HEK293T (cell line): ENCODE data around the gene PDE6B.

Experiments
- CTCF ChIA-PET: fragments of 350-600 bp; formaldehyde crosslinking; extraction: SDS; loops from one replicate; lab custom pipeline; 2021; ENCODE audit warnings: antibody characterized with exemption, inconsistent platforms; lab: Yijun Ruan, JAX
- POLR2A ChIA-PET: fragments of 350-600 bp; formaldehyde crosslinking; extraction: SDS; loops from one replicate; lab custom pipeline; 2020; ENCODE audit warnings: antibody characterized with exemption, inconsistent platforms; lab: Yijun Ruan, JAX
- DNase-seq: peaks from one replicate; pipeline ENCODE4 v3.0.0; 2012; ENCODE audit warnings: mixed read lengths; ENCODE audit errors: extremely low spot score
- ARNT ChIP-seq: fragments of 450-650 bp; IDR thresholded peaks from 2 replicates; pipeline ENCODE4 v1.6.1; 2017; ENCODE audit warnings: mild to moderate bottlenecking
- BHLHE40 ChIP-seq: fragments of 450-650 bp; IDR thresholded peaks from 2 replicates; pipeline ENCODE4 v1.6.1; 2016; ENCODE audit warnings: mild to moderate bottlenecking, moderate library complexity, borderline replicate concordance
- CTBP1 ChIP-seq: fragments of 450-650 bp; IDR thresholded peaks from 2 replicates; pipeline ENCODE4 v1.6.1; 2016; ENCODE audit warnings: borderline replicate concordance
- ELF4 ChIP-seq: fragments of 450-650 bp; IDR thresholded peaks from 2 replicates; pipeline ENCODE4 v1.6.1; 2017; ENCODE audit warnings: antibody characterized with exemption
- FOXA1 ChIP-seq: fragments of 450-650 bp; IDR thresholded peaks from 2 replicates; pipeline ENCODE4 v1.6.1; 2016; ENCODE audit warnings: mild to moderate bottlenecking
- FOXK2 ChIP-seq: fragments of 450-650 bp; IDR thresholded peaks from 2 replicates; pipeline ENCODE4 v1.6.1; 2016; ENCODE audit warnings: mild to moderate bottlenecking
- FOXM1 ChIP-seq: fragments of 450-650 bp; IDR thresholded peaks from 2 replicates; pipeline ENCODE4 v1.6.1; 2017; ENCODE audit warnings: mild to moderate bottlenecking, borderline replicate concordance
- HDGF ChIP-seq: fragments of 450-650 bp; IDR thresholded peaks from 2 replicates; pipeline ENCODE4 v1.6.1; 2017; ENCODE audit warnings: antibody characterized with exemption, borderline replicate concordance
- L3MBTL2 ChIP-seq: fragments of 450-650 bp; conservative IDR thresholded peaks from 2 replicates; pipeline ENCODE4 v1.6.1; 2016; ENCODE audit warnings: mild to moderate bottlenecking
- LEF1 ChIP-seq: fragments of 450-650 bp; IDR thresholded peaks from 2 replicates; pipeline ENCODE4 v1.6.1; 2017; ENCODE audit warnings: mild to moderate bottlenecking, borderline replicate concordance
- NFRKB ChIP-seq: fragments of 450-650 bp; IDR thresholded peaks from 2 replicates; pipeline ENCODE4 v1.6.1; 2016; ENCODE audit warnings: mild to moderate bottlenecking, moderate library complexity
- SP1 ChIP-seq: fragments of 450-650 bp; IDR thresholded peaks from 2 replicates; pipeline ENCODE4 v1.6.1; 2017
- SUZ12 ChIP-seq: fragments of 450-650 bp; IDR thresholded peaks from 2 replicates; pipeline ENCODE4 v1.6.1; 2016; ENCODE audit warnings: mild to moderate bottlenecking
- TARDBP ChIP-seq: fragments of 450-650 bp; IDR thresholded peaks from 2 replicates; pipeline ENCODE4 v1.6.1; 2016
- ZNF384 ChIP-seq: fragments of 450-650 bp; IDR thresholded peaks from 2 replicates; pipeline ENCODE4 v1.6.1; 2016
- TF ChIP-seq, protein P1 (sequence below): fragments of 450-650 bp; IDR thresholded peaks from 2 replicates; pipeline ENCODE4 v1.6.1; 2016

PDE6B gene

DNA sequence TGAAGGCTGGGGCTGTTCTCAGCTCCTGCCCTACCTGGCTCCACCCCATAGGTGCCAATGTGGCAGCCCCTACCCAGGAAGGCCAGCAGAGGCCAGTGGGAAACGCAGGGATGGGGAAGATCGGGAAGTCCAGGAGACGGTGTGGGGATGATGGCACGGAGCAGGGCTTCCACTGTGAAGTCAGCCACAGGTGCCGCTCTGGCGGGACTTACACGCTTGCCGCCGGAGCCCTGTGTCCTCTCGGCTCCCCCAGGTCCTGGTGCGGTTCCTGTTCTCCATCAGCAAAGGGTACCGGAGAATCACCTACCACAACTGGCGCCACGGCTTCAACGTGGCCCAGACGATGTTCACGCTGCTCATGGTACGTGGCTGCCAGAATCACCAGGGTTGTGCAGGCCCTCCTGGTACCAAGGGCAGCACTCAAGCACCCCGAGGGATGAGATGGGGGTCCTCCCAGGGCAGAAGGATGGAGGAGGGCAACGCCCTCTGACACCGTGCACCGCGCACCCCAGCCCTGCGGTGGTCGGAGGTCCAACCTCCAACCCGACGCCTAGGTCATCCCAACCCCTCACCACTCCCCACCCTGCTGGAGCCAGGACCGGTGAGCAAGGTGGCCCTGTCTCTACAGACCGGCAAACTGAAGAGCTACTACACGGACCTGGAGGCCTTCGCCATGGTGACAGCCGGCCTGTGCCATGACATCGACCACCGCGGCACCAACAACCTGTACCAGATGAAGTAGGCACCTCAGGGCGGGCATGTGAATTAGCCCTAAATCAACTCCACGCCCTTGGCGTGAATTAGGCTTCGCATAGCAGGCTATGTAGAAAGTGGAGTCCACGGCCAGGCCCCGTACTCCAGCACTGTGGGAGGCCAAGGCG, 36.7 kb downstream of the PDE6B start:
- no peak for TF ChIP-seq ARNT
- TF ChIP-seq ZNF384 = no peak
- TF ChIP-seq LEF1 = no peak
- no peak for TF ChIP-seq CTBP1
- no peak for TF ChIP-seq SP1
- POLR2A ChIA-PET = no interaction called here
- no peak for DNase-seq
- CTCF ChIA-PET = interaction anchor here (0.6 kb wide), 1 partner anchor 55 kb away, joined by 4 read pairs; no protein-coding TSS in a partner anchor

DNA sequence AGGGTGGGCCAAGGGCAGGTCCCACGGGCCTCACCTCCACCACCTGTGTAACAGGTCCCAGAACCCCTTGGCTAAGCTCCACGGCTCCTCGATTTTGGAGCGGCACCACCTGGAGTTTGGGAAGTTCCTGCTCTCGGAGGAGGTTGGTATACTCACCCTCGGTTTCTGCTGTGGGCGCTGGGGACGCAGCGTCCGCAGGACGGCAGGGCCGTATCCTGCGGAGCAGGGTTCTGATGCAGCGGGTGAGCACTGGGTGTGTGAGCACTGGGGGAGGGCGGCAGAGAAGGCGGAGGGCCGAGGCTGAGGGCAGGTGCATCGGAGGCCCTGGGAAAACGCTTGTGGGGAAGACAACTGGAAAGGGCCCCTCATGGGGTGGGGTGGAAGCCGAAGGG, 37.7 kb downstream of the PDE6B start:
- no peak for TF ChIP-seq NFRKB
- TF ChIP-seq CTBP1 = no peak
- ChIA-PET POLR2A (no interaction called here), CTCF (no interaction called here)
- DNase-seq = no peak

DNA sequence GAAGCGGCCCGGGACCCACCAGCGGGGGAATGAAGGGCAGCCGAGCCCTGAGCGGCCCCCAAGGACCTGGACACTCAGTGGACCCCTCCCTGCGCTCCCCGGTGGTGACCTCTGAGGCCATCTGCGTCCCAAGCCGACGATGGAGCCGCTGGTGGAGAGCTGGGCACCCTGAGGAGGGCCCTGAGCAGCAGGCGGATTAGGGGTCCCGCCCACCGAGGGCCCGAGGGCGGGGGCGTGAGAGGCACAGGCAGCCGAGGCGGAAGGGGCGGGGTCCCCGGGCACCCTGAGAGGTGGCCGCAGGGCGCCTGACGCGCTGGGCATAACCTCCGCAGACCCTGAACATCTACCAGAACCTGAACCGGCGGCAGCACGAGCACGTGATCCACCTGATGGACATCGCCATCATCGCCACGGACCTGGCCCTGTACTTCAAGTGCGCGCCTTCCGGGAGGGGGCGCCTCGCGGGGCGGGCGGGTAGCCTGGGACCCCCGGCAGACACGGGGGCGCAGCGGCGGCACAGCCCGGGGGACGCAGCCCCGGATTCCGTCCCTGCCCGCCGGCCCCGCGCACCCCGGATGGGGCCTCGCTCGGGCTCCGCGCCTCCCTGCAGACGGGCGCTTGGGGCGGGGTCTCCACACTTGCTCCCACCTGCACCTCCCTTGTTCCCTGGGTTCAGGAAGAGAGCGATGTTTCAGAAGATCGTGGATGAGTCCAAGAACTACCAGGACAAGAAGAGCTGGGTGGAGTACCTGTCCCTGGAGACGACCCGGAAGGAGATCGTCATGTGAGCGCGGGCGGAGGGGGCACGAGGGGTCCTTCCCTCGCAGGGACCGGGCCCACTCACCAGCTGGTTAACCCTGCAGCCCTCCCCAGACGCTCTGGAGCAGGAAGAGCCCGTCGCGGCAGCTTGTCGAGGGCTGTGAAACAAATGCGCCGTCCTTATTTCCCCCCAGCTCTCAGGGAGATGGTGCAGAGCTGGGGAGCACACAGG, 38.4 kb downstream of the PDE6B start:
- no peak for DNase-seq
- CTCF ChIA-PET = no interaction called here
- TF ChIP-seq ZNF384 (no peak), SP1 (no peak), ARNT (no peak), FOXA1 (no peak), CTBP1 (no peak), NFRKB (no peak), LEF1 (no peak), ELF4 (no peak), TARDBP (no peak), FOXM1 (no peak), BHLHE40 (no peak), FOXK2 (no peak), L3MBTL2 (no peak), HDGF (no peak), SUZ12 (no peak)
- TF ChIP-seq, protein P1, sequence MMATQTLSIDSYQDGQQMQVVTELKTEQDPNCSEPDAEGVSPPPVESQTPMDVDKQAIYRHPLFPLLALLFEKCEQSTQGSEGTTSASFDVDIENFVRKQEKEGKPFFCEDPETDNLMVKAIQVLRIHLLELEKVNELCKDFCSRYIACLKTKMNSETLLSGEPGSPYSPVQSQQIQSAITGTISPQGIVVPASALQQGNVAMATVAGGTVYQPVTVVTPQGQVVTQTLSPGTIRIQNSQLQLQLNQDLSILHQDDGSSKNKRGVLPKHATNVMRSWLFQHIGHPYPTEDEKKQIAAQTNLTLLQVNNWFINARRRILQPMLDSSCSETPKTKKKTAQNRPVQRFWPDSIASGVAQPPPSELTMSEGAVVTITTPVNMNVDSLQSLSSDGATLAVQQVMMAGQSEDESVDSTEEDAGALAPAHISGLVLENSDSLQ = no peak
- POLR2A ChIA-PET = interaction anchor here (1.9 kb wide), 1 partner anchor 11 kb away, joined by 6 read pairs; the partner anchor contains the start of genes ATP5ME and MYL5

DNA sequence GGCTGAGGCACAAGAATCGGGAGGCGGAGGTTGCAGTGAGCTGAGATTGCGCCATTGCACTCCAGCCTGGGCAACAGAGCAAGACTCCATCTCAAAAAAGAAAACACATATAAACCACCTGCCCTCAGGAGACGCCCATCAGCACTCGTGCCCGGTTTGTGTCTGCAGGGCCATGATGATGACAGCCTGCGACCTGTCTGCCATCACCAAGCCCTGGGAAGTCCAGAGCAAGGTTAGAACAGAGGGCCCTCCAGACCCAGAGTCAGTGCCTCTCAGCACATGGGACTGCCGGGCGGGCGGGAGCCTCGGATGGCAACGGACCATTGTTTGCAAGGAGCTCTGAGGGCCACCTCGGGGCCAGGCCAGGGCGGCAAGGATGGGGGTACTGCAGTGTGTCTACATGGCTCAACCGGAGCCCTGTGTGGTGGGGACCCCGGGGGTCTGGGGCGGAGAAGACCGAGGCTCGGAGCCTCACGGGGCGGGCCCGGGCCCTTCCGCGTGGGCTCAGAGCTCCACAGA, 39.4 kb downstream of the PDE6B start:
- POLR2A ChIA-PET = interaction anchor here (1.9 kb wide), 1 partner anchor 10 kb away, joined by 6 read pairs; the partner anchor contains the start of genes ATP5ME and MYL5
- DNase-seq = no peak
- TF ChIP-seq ELF4 (no peak), TARDBP (no peak), FOXA1 (no peak), FOXK2 (no peak), HDGF (no peak), L3MBTL2 (no peak), LEF1 (no peak), FOXM1 (no peak), CTBP1 (no peak), NFRKB (no peak), ZNF384 (no peak), SP1 (no peak), ARNT (no peak), SUZ12 (no peak), BHLHE40 (no peak)
- TF ChIP-seq, protein P1 = no peak
- CTCF ChIA-PET = no interaction called here

DNA sequence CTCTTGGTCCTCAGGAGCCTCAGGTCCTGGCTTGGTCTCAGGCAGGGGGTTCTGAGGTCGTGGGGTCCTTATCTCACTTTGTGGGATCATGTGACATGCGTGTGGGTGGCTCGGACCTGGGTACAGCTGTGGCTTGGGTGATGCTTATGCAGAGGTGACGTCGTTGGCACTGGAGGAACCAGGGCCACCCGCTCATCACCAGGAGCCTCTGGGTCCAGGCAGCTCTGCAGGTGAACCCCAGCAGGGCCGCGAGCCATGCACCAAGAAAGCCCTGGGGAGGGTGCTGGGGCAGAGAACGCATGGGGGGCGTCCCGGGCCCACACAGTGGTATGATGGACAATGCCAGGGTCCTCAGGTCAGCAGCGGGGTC, 40.0 kb downstream of the PDE6B start:
- ChIA-PET POLR2A (interaction anchor here (1.9 kb wide), 1 partner anchor 9 kb away, joined by 6 read pairs; the partner anchor contains the start of genes ATP5ME and MYL5), CTCF (interaction anchor here (0.7 kb wide), 1 partner anchor 64 kb away, joined by 3 read pairs; no protein-coding TSS in a partner anchor)
- TF ChIP-seq ELF4 (no peak), ZNF384 (no peak), TARDBP (no peak), FOXM1 (no peak), SP1 (no peak), CTBP1 (no peak), LEF1 (no peak), SUZ12 (no peak), NFRKB (no peak), BHLHE40 (no peak), HDGF (no peak), ARNT (no peak), FOXA1 (no peak), L3MBTL2 (no peak)
- TF ChIP-seq, protein P1 = no peak
- DNase-seq = no peak
